GM10248 (cell line): Measurements from ENCODE around the gene WTAP.
"Not testable (repeated sequence)": the region's sequence is repeated elsewhere in the genome, so short reads cannot be mapped to it uniquely, and the experiment has no call there.

Experiments
- CTCF ChIA-PET: fragments of 300-600 bp; sonication (Branson Sonifier 250); formaldehyde crosslinking; extraction: SDS; loops from one replicate; lab custom pipeline; 2021; ENCODE audit warnings: antibody characterized with exemption; lab: Yijun Ruan, JAX
- POLR2A ChIA-PET: fragments of 350-650 bp; sonication (Branson Sonifier 250); formaldehyde crosslinking; extraction: SDS; loops from one replicate; lab custom pipeline; 2020; ENCODE audit warnings: antibody characterized with exemption; lab: Yijun Ruan, JAX
- DNase-seq: peaks from one replicate; pipeline ENCODE4 v3.0.0; 2012; ENCODE audit errors: extremely low spot score
- CTCF ChIP-seq: IDR thresholded peaks from 2 replicates; pipeline ENCODE4 v1.5.1; 2012; ENCODE audit warnings: mild to moderate bottlenecking, low read depth; ENCODE audit errors: extremely low read depth, missing control alignments, control extremely low read depth

Gene WTAP

GRCh38 chr6:159723259-159723658 is 4.0 kb upstream of the WTAP start:
- TF ChIP-seq CTCF: no peak
- no peak for DNase-seq
- ChIA-PET POLR2A (no interaction called here), CTCF (interaction anchor here (1.1 to 3.2 kb wide), 5 partner anchors 9 to 128 kb away, joined by 3 to 11 read pairs (median 3); no protein-coding TSS in a partner anchor)

- TF ChIP-seq CTCF: no peak
- ChIA-PET POLR2A (interaction anchor here (0.6 kb wide), 1 partner anchor 64 kb away, joined by 3 read pairs; no protein-coding TSS in a partner anchor), CTCF (interaction anchor here (3.2 kb wide), 1 partner anchor 33 kb away, joined by 11 read pairs; no protein-coding TSS in a partner anchor)
- DNase-seq: no peak
Measured at GRCh38 chr6:159724778-159725177, 2.5 kb upstream of the WTAP start.

GRCh38 chr6:159725208-159725607 is 2.1 kb upstream of the WTAP start:
- DNase-seq, CTCF ChIA-PET, POLR2A ChIA-PET: not testable (repeated sequence)

GRCh38 chr6:159726255-159726917 is 920 bp upstream of the WTAP start:
- ChIA-PET POLR2A (interaction anchor here (0.5 to 2.3 kb wide), 6 partner anchors 11 to 801 kb away, joined by 3 to 14 read pairs (median 4); partner anchors contain the start of genes ACAT2, MRPL18 and TCP1), CTCF (interaction anchor here (0.6 to 1.8 kb wide), 4 partner anchors 8 to 35 kb away, joined by 3 to 7 read pairs (median 4); partner anchors contain the start of gene ACAT2)
- DNase-seq: no peak
- no peak for TF ChIP-seq CTCF

GRCh38 chr6:159727717-159728445 is 575 bp downstream of the WTAP start:
- peak; percentile 57 for DNase-seq
- ChIA-PET POLR2A (interaction anchor here (2.3 kb wide), 1 partner anchor 62 kb away, joined by 14 read pairs; the partner anchor contains the start of genes MRPL18 and TCP1), CTCF (interaction anchor here (1.3 to 2.7 kb wide), 3 partner anchors 8 to 252 kb away, joined by 3 to 22 read pairs (median 7); no protein-coding TSS in a partner anchor)
- TF ChIP-seq CTCF: no peak

GRCh38 chr6:159728531-159728964 is 1.2 kb downstream of the WTAP start:
- POLR2A ChIA-PET: no interaction called here
- CTCF ChIA-PET: interaction anchor here (1.1 to 2.7 kb wide), 4 partner anchors 9 to 251 kb away, joined by 3 to 22 read pairs (median 4); no protein-coding TSS in a partner anchor
- no peak for TF ChIP-seq CTCF
- no peak for DNase-seq
